Measurements from ENCODE around the gene SLC4A8. TPM values are rescaled to one million over a fixed set of nuclear protein-coding genes. Genes with fewer than 3 reads are reported as not detected.

The SLC4A8 gene
- total RNA-seq, 1 donor from 2014 or later, result 0.14 TPM

GRCh38 chr12:51401020-51401419 is 23.6 kb upstream of the SLC4A8 start:
- TF ChIP-seq CTCF (IDR thresholded peaks at IDR 0.05; ENCODE audit: borderline replicate concordance), result no peak
- intact Hi-C loops (cut with micrococcal nuclease), result no loop called here
- no peak overlapping the region for H3K27ac ChIP-seq (replicated peaks)
- H3K27me3 ChIP-seq (ENCODE audit: low read depth), result peaks cover 41% of the 10 kb centered on the region
- no peaks in the 10 kb centered on the region for H3K9me3 ChIP-seq (replicated peaks)
- no peak for DNase-seq
- H3K4me3 ChIP-seq, result no peak overlapping the region
- no peaks in the 10 kb centered on the region for H3K36me3 ChIP-seq
- no peaks in the 10 kb centered on the region for H3K4me1 ChIP-seq

GRCh38 chr12:51401486-51401885 is 23.1 kb upstream of the SLC4A8 start:
- Histone ChIP-seq H3K4me3 (no peak overlapping the region), H3K27ac (replicated peaks) (no peak overlapping the region), H3K36me3 (no peaks in the 10 kb centered on the region), H3K4me1 (no peaks in the 10 kb centered on the region), H3K9me3 (replicated peaks) (no peaks in the 10 kb centered on the region), H3K27me3 (ENCODE audit: low read depth) (peaks cover 41% of the 10 kb centered on the region)
- no peak for TF ChIP-seq CTCF (IDR thresholded peaks at IDR 0.05; ENCODE audit: borderline replicate concordance)
- intact Hi-C loops (cut with micrococcal nuclease), result no loop called here
- no peak for DNase-seq

- DNase-seq, result no peak
- intact Hi-C loops (cut with micrococcal nuclease), result no loop called here
These were observed 22.7 kb upstream of the SLC4A8 start for GRCh38 chr12:51401900-51402299.

GRCh38 chr12:51403159-51403558 is 21.5 kb upstream of the SLC4A8 start:
- Histone ChIP-seq H3K4me3 (no peak overlapping the region), H3K36me3 (no peaks in the 10 kb centered on the region), H3K4me1 (no peaks in the 10 kb centered on the region), H3K9me3 (replicated peaks) (no peaks in the 10 kb centered on the region), H3K27ac (replicated peaks) (no peak overlapping the region), H3K27me3 (ENCODE audit: low read depth) (peaks cover 30% of the 10 kb centered on the region)
- intact Hi-C loops (cut with micrococcal nuclease), result no loop called here
- TF ChIP-seq CTCF (IDR thresholded peaks at IDR 0.05; ENCODE audit: borderline replicate concordance), result no peak
- no peak for DNase-seq

More at GRCh38 chr12:51401900-51402299, 22.7 kb upstream of the SLC4A8 start:
- H3K4me3 ChIP-seq, result no peak overlapping the region
- peaks cover 41% of the 10 kb centered on the region for H3K27me3 ChIP-seq (ENCODE audit: low read depth)
- no peaks in the 10 kb centered on the region for H3K9me3 ChIP-seq (replicated peaks)
- H3K4me1 ChIP-seq, result no peaks in the 10 kb centered on the region
- H3K36me3 ChIP-seq, result no peaks in the 10 kb centered on the region
- no peak for TF ChIP-seq CTCF (IDR thresholded peaks at IDR 0.05; ENCODE audit: borderline replicate concordance)
- H3K27ac ChIP-seq (replicated peaks), result no peak overlapping the region

- DNase-seq, result no peak
- H3K36me3 ChIP-seq, result no peaks in the 10 kb centered on the region
- intact Hi-C loops (cut with micrococcal nuclease), result no loop called here
These were observed 20.9 kb upstream of the SLC4A8 start for GRCh38 chr12:51403681-51404136.

More at GRCh38 chr12:51403681-51404136, 20.9 kb upstream of the SLC4A8 start:
- no peak overlapping the region for H3K27ac ChIP-seq (replicated peaks)
- no peak for TF ChIP-seq CTCF (IDR thresholded peaks at IDR 0.05; ENCODE audit: borderline replicate concordance)
- H3K9me3 ChIP-seq (replicated peaks), result no peaks in the 10 kb centered on the region
- peaks cover 25% of the 10 kb centered on the region for H3K27me3 ChIP-seq (ENCODE audit: low read depth)
- no peaks in the 10 kb centered on the region for H3K4me1 ChIP-seq
- no peak overlapping the region for H3K4me3 ChIP-seq

Measured in left ventricle myocardium inferior (tissue), 1 donor.